NCI-H748 treated with DMSO at 0.1 percent for 48 hours (cell line): ENCODE measurements around the gene HYAL1.
"Not testable (repeated sequence)": the region's sequence is repeated elsewhere in the genome, so short reads cannot be mapped to it uniquely, and the experiment has no call there.

Experiments used
- DNase-seq: peaks from one replicate; lab custom pipeline; 2025; lab: John Stamatoyannopoulos, UW

The HYAL1 gene

DNA sequence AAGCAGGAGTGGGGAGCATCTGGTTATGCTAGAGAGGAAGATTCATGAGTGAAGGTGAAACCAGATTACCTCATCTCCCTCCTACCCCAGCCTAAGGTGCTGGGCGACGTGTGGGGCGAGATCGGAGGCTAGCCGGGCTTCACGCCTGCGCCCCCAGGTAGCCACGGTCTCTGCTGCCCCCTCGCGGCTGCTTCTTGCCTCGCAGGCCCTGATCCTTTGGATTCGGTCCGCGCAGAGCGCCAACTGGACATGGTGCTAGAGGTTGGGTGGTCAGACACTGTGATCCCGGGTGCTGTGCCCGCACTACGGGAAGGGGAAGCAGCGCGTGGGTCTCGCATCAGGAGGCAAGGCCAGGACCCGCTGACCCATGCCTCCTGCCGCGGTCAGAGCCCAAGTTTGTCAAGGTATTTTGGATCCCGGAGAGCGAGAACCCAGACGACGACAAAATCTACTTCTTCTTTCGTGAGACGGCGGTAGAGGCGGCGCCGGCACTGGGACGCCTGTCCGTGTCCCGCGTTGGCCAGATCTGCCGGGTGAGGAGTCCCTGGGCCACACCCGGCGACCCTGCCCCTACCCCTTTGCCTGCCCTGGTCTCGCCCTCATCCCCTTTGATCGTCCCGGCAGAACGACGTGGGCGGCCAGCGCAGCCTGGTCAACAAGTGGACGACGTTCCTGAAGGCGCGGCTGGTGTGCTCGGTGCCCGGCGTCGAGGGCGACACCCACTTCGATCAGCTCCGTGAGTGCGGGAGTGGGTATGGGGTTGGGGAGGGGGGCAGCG lies 30.3 kb downstream of the HYAL1 start:
- peak; percentile 72 for DNase-seq

- not testable (repeated sequence) for DNase-seq
These were observed 30.9 kb downstream of the HYAL1 start for GRCh38 chr3:50272538-50272910.

DNA sequence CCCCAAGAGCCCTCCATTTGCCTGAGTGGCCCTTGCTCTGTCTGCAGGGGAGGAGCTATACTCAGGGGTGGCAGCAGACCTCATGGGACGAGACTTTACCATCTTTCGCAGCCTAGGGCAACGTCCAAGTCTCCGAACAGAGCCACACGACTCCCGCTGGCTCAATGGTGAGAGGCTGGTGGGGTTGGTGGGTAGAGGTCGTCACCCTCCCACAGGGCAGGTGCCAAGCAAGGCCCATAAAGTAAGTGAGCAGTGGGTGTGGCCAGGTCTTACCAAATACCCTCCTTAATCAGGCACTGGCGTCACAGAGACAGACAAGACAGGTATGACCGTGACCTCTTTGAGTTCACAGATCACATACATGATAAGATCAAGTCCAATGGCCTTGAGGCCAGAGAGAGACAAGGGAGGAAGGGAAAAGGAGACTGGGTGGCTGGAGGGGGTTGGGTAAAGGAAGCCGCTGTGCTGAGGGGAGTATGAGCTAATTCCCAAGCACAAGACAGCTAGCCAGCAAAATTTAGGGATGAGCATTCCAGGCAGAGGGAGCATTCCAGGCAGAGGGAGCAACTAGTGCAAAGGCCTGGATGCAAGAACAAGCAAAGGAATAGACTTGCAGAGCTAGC lies 31.9 kb downstream of the HYAL1 start:
- no peak for DNase-seq

GRCh38 chr3:50270422-50271224 lies 32.8 kb downstream of the HYAL1 start:
- DNase-seq = no peak

DNA sequence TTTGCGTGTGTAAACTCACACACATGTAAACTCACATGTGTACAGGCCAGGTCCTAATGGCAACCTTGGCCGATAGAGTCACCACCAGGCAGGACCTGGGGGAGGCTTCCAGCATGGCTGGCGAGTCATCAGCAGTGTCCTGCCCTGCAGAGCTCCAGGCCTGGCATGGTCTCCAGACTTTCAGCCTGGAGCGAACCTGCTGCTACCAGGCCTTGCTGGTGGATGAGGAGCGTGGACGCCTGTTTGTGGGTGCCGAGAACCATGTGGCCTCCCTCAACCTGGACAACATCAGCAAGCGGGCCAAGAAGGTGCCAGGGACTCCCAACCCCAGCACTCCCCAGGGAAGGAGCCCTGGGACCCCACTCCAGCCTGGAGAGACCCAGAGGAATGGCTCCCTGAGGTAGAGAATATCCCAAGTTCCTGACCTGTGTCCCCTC lies 33.4 kb downstream of the HYAL1 start:
- no peak for DNase-seq

DNA sequence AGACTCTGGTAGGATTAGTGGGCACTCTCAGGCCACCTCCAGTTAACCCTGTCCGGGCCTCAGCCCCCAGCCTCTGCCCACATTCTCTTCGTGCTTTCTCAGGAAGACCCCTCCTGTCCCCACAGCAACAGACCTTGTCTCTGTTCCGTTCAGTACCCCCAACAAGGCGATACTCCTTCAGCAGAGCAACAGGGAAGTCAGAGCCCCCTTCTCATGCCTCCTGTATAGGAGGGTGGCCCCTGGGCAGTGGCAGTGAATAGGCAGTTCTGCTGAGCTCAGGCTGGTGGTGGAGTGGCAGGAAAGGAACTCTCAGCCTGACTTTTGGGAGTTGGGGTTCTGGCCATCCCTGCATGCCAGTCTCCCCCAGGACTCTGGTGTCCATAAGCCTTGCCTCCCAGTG lies 33.9 kb downstream of the HYAL1 start:
- no peak for DNase-seq

DNA sequence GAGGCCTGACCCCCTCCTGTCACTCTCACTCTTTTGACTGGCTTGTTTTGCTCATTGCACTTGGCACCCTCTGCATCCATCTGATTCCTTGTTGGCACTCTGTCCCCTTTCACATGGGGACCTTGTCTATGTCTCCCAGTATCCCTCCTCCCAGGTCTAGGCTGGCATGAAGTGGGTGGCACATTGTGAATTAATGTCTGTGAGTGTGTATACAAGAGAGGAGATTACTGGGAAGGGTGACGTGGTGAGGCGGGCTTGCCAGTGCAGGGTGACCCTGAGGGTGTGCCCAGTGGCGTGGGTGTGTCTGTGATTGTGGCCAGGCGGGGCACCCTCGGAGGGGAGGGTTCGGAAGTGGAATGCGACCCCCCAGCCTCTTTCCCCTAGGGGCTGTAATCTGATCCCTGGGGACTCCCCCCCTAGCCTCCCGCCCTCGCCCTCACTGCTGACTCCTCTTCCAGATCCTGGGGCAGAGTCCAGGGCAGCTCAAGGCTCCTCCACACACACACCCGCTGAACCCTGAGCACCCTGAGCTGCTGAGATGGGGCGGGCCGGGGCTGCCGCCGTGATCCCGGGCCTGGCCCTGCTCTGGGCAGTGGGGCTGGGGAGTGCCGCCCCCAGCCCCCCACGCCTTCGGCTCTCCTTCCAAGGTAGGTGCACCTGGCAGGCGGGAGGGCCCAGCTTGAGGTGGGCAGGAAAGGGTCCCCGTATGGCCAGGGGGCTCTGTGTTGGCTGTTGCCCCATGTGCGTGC lies 34.5 kb downstream of the HYAL1 start, which contains the start of gene SEMA3B:
SEMA3B (plus strand) TSS at position 445 of the 749 bp plus-strand sequence; CDS start at position 539, 94 bp downstream.
- no peak for DNase-seq

DNA sequence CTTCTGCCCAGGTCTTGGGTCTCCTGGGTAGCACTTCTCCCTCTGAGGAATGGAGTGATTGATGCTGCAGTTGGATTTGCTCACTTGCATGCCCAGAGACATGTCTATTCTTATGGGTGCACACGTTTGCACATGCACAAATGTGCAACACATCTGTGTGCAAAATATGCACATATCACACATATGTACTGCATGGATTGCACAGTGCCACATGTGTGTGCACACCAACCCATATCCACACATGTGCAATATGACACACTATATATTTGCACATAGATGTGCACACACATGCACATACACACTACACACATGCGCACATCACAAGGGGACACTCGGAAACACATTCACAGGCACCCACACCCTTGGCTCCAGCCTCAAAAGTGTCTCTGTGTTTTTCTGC lies 35.1 kb downstream of the HYAL1 start:
- no peak for DNase-seq

DNA sequence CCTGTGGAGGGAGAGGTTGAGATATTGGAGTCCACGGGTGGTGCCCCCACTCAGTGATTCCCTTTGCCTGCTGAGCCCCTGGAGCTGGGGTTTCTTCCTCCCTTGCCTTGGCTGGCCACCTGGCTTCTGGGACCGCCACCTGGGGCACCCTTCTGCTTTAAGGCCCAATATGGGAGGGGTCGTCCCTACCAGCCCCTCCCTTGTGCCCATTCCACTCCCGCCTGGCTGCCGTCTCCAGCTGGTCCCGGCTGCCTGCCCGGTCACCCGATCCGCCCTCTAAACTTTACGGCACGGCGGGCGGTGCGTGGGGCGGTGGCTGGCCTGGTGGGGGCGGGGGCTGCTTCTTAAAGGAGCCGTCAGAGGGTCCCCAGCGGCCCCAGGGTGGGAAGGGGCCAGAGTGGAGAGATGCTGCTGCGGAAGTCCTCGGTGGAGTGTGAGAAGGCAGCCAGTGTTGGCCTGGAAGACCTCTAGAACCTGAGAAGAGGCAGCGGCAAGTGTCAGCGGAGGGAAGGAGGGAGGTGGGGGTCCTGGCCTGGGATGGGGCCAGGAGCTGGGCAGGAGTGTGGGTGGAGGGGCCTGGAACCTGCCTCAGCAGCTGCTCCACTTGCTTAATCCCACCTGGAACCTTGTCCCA lies 36.0 kb downstream of the HYAL1 start:
- DNase-seq = no peak

DNA sequence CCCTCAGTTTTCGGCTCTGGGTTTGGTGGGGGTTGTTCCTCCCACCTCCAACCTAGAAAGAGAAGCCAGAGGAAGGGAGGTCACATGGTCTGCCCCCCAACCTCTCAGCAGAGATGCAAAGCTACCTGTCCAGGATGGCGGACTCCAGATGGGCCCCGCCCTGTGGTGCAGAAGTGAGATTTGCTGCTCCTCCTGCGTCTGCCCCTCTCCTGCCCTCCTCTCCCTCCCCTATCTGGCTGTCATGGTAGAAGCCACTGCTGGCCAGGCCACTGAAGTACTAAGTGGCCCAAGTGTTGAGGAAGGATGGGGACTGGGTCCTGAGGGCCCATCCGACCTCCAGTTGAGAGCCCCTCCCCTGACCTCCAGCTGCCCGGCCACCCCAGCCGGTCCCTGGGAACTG lies 36.5 kb downstream of the HYAL1 start:
- DNase-seq = no peak

GRCh38 chr3:50266017-50266416 lies 37.4 kb downstream of the HYAL1 start:
- DNase-seq = no peak

GRCh38 chr3:50265571-50265970 lies 37.8 kb downstream of the HYAL1 start:
- no peak for DNase-seq

DNA sequence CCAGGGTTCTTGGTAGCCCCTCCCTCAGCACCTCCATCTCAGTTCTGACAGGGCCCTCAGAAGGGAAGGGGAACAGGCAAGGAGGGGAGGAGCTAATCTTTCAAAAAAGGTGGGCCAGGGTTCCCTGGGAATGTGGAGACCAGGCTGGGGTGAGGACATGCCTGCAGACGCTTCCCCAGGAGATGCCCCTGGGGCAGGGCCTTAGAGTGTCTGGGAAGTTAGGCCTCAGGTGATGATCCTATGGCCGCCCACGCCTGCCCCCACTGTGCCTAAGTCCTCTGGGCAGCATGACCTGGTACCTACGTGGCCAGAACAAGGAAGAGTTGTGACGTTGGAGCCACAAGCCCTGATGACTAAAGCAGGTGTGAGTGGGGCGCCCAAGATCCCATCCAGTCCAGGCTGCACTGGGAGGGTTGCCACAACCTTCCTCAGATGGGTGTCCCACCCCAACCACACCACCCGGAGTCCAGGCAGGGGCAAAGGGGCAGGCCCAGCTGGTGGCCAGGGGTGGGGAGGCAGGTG lies 38.3 kb downstream of the HYAL1 start:
- no peak for DNase-seq

GRCh38 chr3:50264383-50264963 lies 38.9 kb downstream of the HYAL1 start:
- no peak for DNase-seq

DNA sequence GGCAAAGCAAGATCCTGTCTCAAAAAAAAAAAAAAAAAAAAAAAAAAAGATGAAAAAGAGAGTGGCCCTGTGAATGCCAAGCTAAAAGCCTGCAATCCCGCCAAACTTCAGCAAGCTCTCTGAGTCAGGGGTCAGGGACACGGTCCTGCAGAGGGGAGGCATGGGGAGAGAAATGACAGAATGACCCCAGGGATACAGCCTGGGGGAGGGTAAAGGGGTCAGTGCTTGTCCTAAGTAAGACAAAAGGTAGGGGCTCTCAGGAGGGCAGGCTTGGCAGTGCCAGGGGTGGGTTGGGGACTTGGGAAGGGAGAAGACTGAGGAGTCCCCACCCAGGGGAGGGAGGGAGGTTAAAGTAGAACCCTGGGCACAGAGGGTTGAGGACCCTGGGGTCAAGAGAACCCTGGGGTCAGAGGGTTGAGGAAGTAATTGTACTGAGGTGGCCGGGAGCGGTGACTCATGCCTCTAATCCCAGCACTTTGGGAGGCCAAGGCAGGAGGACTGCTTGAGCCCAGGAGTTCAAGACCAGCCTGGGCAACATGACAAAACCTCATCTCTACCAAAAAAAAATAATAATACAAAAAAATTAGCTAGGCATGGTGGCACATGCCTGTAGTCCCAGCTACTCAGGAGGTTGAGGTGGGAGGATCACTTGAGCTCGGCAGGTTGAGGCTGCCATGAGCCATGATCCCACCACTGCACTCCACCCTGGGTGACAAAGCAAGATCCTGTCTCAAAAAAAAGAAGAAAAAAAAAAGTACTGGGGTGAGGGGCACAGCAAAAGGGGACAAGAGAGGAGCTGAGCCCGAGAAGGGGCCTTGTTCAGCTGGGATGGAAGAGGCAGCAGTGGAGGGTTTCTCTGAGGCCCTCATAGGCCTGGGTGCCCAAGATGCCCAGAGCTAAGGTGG lies 39.6 kb downstream of the HYAL1 start:
- DNase-seq = no peak

- no peak for DNase-seq
These were observed 40.6 kb downstream of the HYAL1 start for GRCh38 chr3:50262778-50263177.

- DNase-seq = not testable (repeated sequence)
These were observed 41.2 kb downstream of the HYAL1 start for GRCh38 chr3:50262200-50262599.

DNA sequence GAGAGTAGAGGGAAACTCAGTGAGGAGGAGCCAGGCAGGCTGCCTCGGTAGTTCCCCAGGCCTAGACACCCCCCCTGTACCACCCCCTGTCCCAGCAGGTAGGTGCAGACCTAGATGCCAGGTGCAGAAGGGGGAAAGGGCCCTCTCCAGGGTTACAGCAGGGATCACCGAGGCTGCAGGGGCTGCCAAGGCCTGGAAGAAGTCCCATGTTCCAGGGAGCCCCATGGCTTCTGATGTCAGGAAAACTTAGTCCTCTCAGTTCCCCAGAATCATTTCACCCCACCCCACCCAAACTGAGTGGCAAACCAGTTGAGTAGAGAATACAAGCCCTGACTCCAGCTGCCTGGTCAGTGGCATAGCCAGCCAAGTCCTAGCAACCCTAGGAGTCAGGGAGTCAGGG lies 41.9 kb downstream of the HYAL1 start:
- no peak for DNase-seq

DNA sequence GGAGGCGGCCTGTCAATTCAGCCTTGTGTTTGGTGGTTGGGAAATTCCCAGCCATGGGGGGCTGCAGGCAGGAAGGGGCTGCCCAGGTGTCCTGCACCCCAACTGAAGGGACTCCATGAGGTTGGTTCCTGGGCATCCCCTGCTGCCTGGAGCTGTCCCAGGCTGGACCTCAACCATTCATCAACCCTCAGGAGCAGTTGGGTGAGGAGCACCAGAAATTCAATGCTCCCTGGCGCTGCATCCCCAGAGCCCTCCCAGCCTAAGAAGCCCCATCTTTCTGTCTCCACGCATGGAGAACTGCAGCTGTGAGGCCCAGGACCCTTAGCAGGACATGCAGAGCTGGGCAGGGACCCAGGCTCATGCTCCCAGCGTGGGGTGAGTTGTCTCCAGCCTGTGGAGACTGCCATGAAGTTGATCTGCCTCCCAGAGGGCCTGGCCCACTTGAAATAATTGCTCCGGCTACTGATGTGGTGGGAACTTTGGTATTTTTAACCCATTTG lies 42.4 kb downstream of the HYAL1 start:
- no peak for DNase-seq
